D721Med (cell line): ENCODE measurements around the gene RERE.
"Not testable (repeated sequence)": the region's sequence is repeated elsewhere in the genome, so short reads cannot be mapped to it uniquely, and the experiment has no call there.

Experiments used
- DNase-seq: peaks from one replicate; pipeline ENCODE4 v3.0.0; 2011; ENCODE audit warnings: low spot score; ENCODE audit not compliant: insufficient read length
- FAIRE-seq: peaks from 2 replicates; lab custom pipeline; 2011; peaks lifted over from hg19 to GRCh38; lab: Jason Lieb, UNC
- CTCF ChIP-seq: IDR thresholded peaks from 2 replicates; pipeline ENCODE4 v1.5.1; 2012; ENCODE audit warnings: mild to moderate bottlenecking, control low read depth; ENCODE audit not compliant: insufficient read depth; ENCODE audit errors: missing control alignments

RERE gene

GRCh38 chr1:8822373-8823294 is 5.2 kb upstream of the RERE start:
- no peak for FAIRE-seq
- TF ChIP-seq CTCF, result no peak
- DNase-seq, result no peak

- TF ChIP-seq CTCF, result no peak
- no peak for DNase-seq
- no peak for FAIRE-seq
These were observed 3.6 kb upstream of the RERE start for GRCh38 chr1:8821084-8821483.

GRCh38 chr1:8818789-8819188 is 1.3 kb upstream of the RERE start:
- not testable (repeated sequence) for DNase-seq, FAIRE-seq

GRCh38 chr1:8818325-8818775 is 910 bp upstream of the RERE start:
- FAIRE-seq (no peak), DNase-seq (no peak)
- no peak for TF ChIP-seq CTCF

GRCh38 chr1:8816831-8817411 is 519 bp downstream of the RERE start:
- no peak for DNase-seq
- FAIRE-seq, result no peak
- TF ChIP-seq CTCF, result no peak

GRCh38 chr1:8816264-8816663 is 1.2 kb downstream of the RERE start:
- no peak for FAIRE-seq
- DNase-seq, result no peak
- no peak for TF ChIP-seq CTCF

- DNase-seq (no peak), FAIRE-seq (no peak)
These were observed 1.8 kb downstream of the RERE start for GRCh38 chr1:8815582-8816151.

More at GRCh38 chr1:8815582-8816151, 1.8 kb downstream of the RERE start:
- TF ChIP-seq CTCF, result no peak
